ENCODE results near the gene TRMT1.

The TRMT1 gene

DNA sequence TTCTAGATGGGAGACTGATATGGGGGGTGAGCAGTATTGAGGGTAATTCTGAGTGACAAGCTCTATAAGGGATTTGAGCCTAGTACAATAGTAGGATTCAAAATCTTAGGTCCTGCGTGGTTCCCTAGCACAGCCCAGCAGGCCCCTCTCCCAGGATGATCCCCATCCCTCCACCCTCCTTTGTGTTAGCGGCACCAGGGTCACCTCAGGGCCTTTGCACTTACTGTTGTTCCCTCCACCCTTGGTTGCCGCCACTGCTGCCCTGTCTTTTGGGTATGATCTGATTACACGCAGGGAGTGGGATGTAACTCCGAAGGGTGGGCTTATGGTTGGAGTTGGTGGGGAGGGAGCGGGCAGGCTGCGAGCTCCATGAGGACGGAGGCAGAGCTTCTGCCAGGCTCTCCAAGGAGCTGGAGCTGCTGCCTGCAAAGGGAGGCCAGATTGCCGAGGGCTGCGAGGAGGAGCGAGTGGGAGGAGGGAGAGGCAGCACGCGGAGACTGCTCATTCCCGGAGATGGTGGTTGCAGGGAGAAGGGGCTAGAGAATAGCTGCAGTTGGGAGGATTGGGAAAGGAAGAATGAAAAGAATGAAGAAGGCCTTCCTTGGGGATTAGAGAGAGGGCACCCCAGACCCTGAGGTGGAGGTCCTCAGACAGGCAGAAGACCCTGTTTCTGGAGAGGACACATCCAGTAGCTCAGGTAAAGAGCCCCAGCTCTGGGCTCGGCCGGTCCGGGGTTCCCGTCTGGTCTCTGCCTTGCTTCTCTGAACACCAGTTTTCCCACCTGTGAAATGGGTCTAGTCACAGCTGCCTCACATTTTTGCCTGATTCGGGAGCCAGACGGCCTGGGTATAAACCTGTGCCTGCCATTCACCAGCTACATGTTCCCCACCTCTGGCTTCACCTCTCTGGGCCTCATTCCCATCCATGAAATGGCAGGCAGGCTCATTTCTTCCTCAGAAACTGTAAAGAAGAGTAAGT is 6.7 kb upstream of the TRMT1 start:
- DNase-seq: no peak

DNA sequence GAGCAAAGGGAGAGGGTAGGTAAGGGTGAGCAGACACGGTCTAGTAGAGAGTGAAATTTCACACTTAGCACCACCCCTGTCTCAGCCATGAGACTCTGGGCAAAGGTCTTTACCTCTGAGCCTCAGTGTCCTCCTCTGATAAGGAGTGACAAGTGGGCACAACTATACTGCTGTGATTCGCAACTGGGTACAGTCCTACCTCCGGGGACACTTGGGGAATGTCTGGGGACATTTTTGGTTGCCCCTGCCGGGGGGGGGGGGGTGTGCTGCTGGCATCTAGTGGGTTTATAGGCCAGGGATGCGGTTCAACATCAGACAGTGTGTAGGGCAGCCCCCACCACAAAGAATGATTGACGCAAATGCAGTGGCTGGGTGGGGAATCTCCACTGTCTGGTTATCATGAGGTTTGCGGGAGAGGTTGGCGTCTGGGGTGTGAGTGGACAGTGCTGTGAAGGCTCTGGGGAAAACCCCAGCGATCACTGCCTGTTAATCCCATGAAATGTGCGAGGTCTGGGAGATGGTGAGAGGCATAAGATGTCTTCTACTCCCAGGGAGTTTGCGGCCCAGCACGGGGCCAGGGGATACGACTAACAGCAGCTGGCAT is 5.8 kb upstream of the TRMT1 start:
- DNase-seq: no peak

DNA sequence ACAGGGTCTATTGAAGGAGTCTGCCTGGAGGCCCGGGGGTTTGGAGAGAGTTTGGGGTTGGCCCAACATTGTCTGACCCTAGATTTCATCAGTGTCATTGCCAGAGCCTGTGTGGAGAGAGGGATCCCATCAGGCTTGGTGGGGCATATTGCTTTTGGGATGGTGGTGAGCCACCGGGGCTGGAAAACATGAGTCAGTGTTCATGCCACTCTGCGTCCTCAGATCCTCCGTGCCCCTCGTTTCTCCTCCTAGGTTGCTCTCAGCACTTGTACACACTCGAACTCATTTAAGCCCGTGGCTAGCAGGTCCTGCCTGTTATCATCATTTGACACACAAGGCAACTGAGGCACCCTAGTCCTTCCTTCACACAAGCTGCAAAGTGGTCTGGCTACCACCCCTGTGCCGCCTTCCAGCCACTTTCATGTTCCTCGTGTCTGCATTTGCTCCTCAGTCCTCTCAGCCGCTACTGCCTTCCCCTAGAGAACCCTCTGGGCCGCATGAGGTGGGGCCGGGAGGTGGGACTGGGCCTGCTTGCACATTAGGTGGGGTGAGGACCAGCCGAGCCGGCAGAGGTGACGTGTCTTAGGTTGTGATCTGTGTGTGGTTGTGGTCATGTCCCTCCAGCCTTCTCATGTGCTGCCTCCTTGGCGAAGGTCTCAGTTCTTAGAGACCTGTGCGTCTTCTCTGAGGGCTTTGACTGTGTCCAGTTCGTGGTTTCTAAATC is 5.2 kb upstream of the TRMT1 start:
- no peak for DNase-seq

DNA sequence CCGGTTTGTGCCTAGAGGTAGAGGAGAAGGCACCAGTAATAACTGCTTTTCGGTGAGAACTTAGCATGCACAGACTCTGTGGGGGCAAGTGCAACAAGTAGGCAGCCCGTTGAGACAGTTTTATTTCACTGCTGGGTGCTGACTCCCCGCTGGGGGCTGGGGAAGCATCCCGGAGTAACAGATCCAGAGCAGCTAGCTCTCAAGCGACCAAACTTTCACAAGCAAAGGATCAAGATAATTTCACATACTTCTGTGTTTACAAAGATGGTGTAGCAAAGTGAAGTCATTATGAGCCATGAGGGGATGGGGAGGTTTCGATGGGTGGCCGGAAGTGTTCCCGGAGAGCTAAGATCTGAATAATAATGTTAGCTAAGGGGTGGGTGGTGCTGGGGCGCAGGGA is 4.3 kb upstream of the TRMT1 start:
- DNase-seq: no peak

DNA sequence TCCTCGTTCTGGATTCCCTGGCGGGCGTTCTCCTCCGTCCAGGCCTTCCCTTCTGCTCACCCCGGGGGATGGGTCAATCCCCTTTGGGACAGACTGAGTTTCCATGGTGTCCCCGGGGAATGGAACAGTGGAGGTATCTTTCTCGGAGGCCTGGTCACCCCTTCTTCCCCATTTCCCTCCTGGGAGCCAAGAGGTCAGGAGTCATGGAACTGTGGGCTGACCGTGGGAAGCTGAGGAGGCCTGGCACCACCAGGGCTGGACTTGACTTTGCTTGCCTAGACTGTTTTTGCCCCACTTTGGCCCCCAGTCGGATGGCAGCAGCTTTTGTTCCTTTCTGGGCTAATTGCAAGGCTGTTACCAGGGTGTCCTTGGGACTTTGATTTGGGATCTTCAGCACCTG is 3.5 kb upstream of the TRMT1 start:
- DNase-seq: no peak

DNA sequence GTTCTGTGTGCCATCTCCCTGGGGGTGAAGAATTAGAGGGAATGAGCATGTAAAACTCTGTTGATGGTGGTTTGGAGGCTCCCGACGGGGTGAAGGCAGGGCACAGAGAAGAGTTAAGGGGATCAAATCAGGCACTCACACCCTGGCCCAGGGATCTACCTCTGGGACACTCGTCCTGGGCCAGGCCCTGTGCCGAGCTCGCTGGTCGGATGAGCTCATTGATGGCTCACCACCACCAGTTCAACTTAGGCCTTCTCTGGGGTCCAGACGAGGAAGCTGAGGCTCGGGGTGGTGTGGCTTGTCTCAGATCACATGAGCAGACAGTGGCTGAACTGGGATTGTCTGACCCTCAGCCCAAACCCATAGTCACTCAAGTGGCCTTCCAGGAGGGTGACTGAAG is 3.1 kb upstream of the TRMT1 start:
- no peak for DNase-seq

DNA sequence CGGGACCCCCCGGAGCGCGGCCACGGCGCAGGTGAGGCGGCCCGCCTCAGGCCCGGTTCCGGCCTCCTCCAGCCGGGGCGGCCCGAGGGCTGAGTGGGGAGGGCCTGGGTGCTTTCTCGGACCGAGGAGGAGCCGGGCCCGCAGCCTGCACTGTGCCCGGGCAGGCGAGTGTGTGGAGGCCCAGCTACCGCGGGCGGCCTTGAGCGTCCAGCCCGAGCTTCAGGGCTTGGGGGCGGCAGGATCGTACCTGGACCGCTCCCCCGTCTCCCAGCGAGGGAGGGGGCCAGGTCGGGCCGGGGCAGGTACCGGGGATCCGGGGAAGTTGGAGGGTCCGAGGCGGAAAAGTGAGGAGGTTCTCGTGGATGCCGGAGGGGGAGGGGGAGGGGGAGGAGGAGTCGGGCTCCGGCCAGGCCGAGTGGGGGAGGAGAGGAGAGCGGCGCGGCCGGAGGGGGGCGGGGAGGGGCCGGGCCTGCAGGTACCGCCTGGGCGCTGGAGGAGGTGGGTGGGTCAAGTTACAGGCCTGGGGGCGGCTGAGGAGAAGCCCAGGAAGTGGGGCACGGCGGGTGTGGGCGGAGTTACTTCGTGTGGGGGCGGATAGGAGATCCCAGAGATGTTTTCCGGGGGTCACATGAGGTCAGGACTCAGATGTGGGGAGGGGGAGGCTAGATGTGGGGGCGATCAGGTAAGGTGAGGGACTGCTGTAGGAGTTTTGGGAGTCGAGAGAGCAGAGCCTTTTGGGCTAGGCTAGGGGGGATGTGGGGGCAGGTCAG is 2.1 kb upstream of the TRMT1 start:
- peak; percentile 19 for DNase-seq

- DNase-seq: peak; percentile 71
These were observed 1.4 kb upstream of the TRMT1 start, which contains the start of gene NACC1 for GRCh38 chr19:13117772-13118423. Gene NACC1, plus strand, starts transcription at chr19:13118264. Its CDS starts 16,944 bp downstream, at chr19:13135208.

- DNase-seq: no peak
These were observed 734 bp upstream of the TRMT1 start for GRCh38 chr19:13117176-13117771.

DNA sequence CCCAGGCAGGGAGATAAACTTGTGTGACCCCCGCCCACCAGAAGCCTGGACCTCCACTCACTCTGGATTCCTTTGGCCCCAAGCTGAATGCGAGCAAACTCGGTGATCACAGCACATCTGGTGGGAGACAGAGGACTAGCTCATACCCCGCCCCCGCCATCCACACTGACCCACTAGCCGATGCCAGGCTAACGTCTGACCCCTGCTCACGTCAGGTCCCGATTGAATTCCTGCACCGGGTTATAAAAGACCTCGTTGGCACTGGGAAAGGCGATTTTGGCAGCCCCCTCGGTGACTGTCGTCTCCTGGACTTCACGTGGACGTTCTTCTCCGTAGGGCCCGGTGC is 631 bp downstream of the TRMT1 start:
- DNase-seq: no peak

DNA sequence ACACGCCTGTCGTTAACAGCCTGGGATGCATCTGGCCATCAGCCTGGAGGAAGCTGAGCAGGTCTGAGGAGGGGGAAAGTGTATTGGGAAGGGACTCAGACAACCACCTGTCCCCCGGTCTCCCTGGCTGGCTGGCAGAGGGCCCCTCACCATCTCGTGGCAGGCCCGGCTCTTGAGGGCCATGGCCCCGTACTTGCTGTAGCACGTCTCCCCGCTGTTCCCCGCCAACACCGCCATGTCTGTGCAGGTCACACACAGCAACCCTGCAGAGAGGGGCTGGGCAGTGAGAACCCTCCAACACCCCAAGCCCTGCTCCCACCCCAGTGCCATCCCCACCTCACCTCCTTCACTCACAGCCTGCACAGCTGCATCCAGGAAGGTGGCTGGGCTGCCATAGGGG is 4.0 kb downstream of the TRMT1 start:
- no peak for DNase-seq

- no peak for DNase-seq
These were observed 6.4 kb downstream of the TRMT1 start for GRCh38 chr19:13110099-13110610.

GRCh38 chr19:13109361-13110098 is 7.0 kb downstream of the TRMT1 start:
- DNase-seq: no peak

DNA sequence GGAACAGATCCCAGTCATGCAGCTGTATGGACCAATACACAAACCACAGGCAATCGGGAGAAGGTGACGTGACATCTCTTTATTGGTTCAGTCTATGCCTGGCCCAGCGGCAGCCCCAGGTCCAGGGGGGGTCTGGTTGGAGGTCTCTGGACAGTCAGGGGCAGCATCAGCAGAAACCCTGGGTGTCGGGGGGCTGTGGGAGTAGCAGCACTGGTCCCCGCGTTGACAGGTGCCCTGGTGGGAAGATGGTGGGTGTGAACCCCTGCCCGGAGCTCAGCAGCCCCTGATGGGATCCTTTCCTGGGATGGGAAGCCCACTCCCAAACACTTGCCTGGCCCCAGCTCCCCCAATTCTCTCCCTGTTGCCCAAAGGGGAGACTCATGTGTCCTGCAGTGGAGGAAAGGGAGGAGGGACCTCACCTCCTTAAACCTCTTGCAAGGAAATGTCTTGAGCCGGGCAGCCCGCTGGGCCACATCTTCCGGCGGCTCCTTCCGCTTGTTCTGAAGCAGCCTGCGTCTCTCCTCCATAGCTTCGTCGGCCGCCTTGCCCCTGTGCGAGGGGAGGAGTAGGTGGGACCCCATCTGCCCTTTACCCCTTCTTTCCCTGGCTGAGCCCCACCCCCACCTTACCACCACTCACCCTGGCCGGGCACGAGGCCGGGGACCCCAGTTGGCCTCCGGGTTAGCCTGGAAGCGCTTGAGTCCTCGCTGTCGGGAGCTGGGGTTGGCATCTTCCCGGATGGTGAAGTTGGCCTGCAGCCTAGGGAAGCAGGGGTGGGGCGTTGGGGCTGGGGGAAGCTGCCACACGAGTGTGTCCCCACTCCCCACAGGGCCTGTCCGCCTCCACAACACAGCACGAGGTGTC is 11.5 kb downstream of the TRMT1 start:
- DNase-seq: no peak

DNA sequence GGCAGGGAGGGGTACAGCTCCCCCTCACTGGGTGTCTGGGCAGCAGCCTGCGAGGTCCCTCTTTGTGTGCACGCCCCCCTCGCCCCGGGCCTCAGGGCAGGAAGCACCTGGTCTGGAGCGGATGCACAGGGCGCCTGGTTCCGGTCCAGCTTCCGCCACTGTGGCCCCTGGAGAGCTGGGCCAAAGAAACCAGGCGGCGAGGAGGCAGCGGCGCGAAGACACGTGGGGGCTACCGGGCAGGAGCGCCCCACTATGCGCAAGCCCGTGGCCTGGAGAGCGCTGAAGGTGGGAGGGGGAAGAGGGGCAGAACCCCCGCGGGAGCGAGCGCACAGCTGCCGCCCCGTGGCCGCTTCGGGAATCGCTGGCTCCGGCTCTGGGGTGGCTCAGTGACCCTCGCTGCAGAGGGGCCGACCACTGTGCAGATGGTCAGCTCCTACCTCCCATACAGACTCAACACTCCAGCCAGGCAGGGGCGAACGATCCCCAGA is 12.1 kb downstream of the TRMT1 start:
- peak; percentile 57 for DNase-seq

DNA sequence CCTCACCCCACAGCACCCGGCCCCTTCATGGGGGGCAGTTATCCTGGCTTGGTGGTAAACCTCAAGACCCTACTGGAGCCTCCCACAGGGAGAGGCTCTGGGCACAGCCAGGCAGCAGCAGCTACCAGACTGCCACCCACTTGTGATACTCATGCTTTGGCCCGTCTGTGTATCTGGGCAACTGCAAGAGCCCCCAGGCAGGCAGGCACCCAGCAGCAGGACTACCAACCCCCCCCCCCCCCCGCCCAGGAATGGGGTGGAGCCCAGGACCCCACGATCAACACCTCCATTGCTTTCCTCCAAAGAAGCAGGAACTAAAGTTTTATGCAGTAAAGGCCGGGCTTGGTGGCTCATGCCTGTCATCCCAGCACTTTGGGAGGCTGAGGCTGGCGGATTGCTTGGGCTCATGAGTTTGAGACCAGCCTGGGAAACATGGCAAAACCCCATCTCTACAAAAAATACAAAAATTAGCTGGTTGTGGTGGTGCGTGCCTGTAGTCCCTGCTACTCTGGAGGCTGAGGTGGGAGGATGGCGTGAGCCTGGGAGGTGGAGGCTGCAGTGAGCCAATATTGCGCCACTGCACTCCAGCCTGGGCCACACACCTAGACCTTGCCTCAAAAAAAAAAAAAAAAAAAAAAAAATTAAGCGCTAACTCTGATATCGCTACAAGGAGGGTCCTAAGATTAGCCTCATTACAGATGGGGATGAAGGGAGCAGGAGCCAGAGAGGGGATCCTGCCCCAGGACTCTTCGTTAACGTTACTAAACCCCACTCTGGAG is 12.8 kb downstream of the TRMT1 start:
- no peak for DNase-seq

- no peak for DNase-seq
These were observed 13.6 kb downstream of the TRMT1 start, which contains the start of gene LYL1 for GRCh38 chr19:13102666-13103580. Gene LYL1, minus strand, starts transcription at chr19:13102858. Its CDS starts 1,687 bp downstream, at chr19:13101171.

DNA sequence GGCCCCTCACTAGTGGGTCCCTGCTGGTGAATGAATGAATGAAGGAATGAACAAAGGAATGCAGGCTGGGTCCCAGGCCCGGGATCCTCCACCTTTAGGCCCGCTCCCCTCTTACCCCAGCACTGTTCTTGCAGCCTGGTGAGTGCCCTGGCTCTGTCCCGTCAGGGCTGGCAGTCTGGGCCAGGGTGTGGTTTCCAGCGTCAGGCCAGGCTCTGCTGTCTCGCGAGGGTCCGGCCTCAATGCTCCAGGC is 14.2 kb downstream of the TRMT1 start:
- no peak for DNase-seq

Data from effector CD8-positive, alpha-beta T cell (primary cell).